HG03135 (cell line): ENCODE measurements around the gene RING1.
"Not testable (repeated sequence)": the region's sequence is repeated elsewhere in the genome, so short reads cannot be mapped to it uniquely, and the experiment has no call there.

ENCODE experiments used
- ATAC-seq: cut with Tn5 transposase; IDR thresholded peaks from one replicate; pipeline ENCODE4 v1.9.1; 2021; ENCODE audit warnings: mild to moderate bottlenecking, moderate library complexity; ENCODE audit not compliant: unreplicated experiment

RING1 gene

DNA sequence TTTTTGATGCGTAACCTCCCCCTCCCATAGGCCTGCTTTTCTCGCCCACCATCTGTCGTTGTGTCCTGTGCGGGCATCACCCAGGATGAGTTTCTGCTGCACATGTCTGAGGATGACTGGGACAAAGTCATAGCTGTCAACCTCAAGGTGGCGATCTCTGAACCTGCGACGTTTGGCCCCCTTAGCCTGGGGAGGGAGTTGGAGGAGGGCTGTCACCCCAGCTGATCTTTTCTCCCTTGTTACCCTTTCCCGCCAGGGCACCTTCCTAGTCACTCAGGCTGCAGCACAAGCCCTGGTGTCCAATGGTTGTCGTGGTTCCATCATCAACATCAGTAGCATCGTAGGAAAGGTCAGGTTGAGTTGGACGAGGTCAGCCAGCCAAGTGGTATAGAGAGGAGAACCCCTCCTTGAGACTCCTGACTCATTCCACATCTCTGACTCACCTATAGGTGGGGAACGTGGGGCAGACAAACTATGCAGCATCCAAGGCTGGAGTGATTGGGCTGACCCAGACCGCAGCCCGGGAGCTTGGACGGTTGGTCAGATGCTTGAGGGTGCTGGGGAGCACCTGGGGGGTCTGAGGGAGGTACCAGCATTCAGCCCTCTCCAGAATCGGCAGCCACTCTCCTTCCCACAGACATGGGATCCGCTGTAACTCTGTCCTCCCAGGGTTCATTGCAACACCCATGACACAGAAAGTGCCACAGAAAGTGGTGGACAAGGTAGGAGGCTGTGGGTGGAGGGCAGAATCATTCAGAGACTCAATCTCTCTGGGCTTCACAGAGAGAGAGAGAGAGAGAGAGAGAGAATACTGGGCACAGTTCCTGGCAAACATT, 2.9 kb upstream of the RING1 start:
- ATAC-seq, result no peak

DNA sequence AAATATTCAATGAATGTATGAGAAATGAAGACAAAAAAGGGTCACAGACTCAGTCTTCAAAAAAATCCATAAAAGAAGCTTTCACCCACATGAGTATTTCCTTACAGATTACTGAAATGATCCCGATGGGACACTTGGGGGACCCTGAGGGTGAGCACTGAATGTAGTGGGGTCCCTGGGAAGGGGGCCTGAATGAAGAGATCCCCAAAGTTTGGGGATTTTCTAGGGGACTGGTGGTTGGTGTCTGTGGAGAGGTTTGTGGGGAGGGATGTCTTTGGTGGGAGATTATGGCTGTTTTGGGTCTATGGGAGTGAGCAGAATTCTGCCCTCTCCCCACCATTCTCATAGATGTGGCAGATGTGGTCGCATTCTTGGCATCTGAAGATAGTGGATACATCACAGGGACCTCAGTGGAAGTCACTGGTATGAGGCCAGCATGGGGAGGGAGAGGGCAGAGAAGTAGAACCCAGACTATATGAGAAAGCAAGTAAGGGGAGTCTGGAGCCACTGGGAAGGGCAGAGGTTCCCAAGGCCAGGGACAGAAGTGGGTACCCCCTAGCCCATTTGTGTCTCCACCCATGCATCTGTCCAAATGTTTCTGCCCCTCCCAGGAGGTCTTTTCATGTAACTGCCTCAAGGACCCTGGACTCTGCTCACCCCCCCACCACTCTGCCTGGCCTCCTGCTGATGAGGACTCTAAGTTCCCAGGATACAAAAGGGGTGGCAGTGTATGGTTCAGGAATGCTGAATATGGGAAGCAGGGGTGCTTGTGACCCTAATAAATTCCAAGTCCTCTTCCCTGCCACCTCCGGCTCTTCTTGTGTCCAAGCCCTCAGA, 2.1 kb upstream of the RING1 start:
- no peak for ATAC-seq

DNA sequence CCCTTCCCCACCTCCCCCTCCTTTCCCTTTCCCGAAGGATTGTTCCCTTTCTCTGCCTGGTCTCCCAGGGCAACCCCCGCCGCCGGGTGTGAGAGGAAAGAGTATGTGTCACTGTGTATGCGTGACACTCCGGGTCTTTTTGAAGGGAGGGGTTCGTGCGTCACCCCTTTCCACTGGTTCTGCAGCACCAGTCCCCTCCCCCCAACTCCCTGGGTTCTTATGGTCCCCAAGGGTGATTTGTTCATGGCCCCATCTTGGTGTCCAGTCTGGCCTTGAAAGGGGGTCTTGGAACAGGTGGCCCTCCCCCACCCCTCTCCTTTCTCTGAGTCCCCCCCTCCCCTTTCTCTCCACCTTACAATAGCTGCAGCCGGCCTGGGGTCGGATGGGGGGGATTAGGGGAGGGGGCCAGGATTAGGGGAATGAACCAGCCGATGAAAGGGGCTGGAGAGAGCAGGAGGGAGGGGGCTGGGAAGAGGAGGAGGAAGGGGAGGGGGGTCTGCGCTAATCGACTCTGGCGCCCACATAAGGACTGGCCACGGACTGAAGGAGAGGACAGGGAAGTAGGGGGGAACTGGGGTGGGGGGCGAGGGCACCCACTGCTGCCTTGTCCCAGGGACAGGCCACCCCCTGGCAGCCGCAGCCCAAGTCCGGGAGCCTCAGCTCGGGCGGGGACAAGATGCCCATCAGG, 1.3 kb upstream of the RING1 start:
- no peak for ATAC-seq

DNA sequence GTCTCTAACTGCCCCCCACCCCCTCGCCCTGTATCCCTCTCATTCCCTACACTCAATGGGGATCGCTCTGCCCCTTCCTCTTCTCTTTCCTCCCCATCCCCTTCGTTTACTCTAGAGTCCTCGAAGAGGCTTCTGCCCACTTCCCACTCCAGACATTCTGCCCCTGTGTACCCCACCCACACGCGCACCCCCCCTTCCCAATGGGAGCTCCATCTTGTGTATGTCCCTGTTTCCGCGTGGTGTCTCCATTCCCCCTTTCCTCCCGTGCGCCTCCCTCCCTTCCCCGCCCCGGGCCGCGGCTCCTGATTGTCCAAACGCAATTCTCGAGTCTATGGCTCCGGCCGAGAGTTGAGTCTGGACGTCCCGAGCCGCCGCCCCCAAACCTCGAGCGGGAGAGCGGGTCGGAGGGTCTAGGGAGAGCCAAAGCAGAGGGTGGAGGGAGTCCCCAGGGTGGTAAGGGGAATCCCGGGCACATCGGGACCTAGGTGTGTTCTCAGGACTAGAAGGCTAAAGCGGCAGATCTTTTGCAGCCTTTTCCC, 679 bp upstream of the RING1 start:
- no peak for ATAC-seq

DNA sequence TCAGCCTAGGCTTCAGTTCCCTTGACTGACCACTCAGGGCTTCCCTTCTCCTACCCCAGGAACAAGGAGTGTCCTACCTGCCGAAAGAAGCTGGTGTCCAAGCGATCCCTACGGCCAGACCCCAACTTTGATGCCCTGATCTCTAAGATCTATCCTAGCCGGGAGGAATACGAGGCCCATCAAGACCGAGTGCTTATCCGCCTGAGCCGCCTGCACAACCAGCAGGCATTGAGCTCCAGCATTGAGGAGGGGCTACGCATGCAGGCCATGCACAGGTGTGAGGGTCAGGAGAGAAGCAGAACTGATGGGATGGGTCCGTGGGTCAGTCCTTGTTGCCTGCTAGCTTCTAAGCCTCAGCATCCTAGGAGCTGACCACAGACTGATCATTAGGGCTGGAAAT, 1.6 kb downstream of the RING1 start:
- no peak for ATAC-seq

DNA sequence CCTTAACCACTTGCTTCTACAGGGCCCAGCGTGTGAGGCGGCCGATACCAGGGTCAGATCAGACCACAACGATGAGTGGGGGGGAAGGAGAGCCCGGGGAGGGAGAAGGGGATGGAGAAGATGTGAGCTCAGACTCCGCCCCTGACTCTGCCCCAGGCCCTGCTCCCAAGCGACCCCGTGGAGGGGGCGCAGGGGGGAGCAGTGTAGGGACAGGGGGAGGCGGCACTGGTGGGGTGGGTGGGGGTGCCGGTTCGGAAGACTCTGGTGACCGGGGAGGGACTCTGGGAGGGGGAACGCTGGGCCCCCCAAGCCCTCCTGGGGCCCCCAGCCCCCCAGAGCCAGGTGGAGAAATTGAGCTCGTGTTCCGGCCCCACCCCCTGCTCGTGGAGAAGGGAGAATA, 2.8 kb downstream of the RING1 start:
- no peak for ATAC-seq

DNA sequence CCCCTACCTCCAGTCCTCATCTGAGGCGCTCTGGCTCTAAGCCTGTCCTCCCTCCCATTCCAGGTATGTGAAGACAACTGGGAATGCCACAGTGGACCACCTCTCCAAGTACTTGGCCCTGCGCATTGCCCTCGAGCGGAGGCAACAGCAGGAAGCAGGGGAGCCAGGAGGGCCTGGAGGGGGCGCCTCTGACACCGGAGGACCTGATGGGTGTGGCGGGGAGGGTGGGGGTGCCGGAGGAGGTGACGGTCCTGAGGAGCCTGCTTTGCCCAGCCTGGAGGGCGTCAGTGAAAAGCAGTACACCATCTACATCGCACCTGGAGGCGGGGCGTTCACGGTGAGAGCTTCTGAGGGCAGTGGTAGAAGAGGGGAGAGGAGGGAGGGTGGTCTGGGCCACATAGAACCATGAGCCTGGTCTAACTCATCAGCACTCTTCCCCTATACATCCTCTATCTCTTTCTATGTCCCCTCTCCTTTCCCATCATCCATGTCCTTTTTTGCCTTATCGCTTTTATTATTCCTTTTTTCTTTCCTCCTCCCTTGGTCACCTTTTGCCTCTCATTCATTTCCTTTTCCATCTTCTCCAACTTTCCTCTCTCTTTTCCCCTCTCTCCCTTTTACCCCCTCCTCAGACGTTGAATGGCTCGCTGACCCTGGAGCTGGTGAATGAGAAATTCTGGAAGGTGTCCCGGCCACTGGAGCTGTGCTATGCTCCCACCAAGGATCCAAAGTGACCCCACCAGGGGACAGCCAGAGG, 3.5 kb downstream of the RING1 start:
- no peak for ATAC-seq

DNA sequence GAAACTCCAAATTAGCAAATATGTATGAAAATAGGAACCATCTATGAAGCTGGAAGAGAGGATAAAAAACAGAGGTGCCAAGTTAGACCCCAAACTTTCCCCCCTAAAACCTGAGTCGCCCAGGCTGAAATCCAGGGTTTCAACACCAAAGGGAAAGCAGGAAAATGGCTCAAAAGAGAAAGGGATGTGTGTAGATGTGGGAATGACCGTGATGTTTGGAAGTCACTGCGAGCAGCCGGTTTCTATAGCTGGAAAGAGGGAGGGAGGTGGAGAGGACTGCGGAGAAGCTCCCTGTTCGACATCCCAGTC, 4.5 kb downstream of the RING1 start:
- ATAC-seq, result no peak

DNA sequence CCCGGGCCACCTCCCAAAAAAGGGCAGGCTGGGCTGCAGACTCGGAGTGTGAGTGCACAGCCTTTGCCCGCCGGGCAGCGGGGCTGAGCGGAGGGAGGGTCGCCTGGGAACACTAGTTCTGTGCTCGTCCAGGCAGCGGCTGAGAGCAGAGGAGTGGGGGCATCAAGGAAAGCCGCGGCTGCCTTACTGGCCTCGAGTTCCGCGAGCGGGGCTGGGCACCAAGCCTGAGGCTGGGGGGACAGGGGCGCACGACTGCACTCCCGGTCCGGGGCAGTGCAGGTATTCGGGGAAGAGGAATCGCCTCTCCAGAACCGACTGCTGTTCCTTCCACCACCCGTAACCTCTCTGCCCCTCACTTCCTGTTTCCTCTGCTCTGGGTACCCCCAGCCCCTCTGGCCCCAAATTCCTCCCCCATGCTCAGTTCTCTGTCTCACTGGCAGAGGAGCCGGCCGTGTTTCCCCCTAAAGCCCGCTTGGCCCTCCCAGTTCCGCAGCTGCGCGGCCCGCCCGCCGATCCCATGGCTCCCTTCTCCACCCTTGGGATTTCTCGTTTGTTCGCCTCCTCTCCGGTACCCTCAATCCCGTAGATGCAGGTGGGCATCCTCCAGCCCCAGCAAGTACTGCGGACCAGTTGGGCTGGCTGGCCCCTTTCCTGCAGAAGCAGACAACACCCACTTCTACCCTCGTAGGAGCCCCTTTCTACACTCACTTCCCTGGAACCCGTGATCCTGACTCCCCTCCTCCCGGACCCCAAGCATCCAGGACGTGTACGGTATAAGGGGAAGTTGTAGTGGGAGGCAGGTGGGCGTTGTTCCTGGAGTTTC, 5.1 kb downstream of the RING1 start:
- no peak for ATAC-seq

DNA sequence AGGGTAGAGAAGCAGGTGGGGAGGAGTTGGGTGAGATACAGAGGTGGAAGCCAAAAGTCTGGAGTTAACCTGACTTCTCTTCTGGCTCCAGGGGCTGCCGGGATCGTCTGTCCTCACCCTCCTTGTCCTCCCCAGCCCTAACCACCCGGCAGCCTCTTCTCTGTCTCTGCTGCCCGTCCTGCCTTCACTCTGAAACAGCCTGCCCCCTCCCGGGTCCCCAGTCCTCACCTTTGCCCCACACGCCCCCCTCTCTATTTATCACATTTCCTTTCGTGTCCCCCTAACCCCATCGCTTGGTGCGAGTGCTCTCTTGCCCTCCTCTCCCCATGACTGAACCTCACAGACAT, 5.7 kb downstream of the RING1 start:
- no peak for ATAC-seq

DNA sequence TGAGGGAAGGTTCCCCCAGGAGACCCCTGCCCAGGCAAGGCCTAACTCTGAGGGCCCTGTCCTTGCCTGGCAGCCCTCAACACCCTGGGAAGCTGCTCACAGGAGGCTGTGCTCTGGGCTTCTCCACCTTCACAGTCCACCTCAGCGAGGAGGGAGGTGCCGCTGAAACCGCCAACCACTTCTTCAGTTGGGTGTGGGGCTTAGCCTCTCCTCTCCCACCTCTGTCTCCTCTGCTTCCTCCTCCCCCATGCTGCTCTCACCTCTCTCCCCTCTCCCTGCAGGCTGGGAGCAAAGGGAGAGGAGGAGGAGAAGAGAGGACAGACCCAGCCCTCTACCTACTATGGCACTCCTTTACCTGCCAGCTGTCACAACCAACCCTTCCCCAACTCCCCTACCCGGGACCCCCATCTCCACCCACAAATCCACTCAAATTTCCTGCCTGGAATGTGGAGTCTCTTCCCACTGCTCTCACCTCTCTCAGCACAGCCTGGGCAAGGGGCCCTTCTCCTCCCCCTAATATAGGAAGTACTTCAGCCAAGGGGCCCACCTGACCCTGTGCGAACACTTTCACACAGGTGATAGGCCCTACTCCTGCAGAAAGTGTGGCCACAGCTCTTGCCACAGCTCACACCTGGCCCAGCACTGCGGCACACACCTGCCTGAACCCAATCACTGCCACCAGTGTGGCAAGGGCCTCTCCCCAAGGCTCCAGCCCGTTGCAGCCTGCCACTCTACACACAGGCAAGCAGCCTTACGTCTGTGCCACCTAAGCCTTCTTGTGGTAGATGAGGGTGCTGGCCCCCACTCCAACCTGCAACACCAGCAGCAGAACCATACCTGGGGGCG, 7.2 kb downstream of the RING1 start:
- ATAC-seq, result no peak

DNA sequence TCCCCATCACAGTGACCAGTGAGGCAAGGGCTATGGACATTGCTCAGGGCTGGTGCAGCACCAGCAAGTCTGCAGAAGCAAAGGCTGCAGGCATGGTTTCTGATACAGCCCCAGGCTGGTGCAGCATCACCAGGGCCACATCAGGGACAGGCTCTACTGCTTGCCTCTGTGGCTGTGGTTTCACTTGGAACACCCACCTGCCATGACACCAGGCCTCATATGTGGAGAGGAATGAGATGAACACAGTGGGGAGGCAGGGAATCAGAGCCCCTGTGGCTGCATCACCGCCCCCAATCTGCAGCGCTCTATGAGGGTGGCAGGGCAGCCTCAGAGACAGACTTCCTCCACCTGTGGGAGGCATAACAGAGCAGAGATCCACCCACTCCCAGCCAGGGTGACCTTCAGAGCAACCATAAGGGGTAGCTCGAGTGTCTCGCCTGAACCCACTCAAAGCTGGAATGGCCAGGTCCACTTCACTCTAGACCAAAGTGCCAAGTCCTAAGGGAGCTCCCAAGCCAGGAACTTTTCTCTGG, 7.9 kb downstream of the RING1 start:
- ATAC-seq, result no peak

DNA sequence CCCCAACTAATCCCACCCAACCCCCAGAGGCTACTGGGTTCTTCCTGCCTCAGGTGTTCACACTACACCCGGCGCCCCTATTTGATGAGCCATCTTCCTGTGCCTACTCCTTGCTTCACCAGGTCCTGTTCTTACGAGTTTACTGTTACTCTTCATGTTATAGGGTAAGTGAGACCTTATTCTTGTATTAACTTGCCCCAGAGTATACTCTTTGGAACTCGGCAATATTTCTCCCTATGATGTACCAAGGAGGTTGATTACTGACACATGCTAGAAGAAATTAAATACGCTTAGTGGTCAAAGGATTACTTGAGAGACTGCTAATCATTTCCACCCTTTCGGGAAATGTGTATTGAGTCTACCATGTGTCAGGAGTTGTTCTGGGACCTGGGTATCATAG, 8.9 kb downstream of the RING1 start:
- no peak for ATAC-seq

DNA sequence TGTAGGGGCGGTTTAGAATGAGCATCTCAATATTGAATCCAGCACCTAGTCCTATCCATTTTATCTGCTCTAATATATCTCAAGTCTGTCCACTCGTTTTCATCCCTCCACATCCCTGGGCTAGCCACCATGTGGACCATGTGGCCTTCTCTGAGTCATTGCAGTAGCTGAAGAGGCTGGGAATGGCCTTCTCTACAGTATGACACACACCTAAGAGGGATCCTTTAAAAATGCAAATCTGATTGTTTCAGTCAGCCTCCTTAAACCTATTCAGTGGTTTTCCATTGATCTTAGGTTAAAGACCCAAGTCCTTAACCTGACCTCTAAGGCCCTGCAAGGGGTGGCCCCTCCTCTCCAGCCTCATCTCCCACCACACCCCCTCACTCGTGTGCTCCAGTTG, 9.4 kb downstream of the RING1 start:
- no peak for ATAC-seq

DNA sequence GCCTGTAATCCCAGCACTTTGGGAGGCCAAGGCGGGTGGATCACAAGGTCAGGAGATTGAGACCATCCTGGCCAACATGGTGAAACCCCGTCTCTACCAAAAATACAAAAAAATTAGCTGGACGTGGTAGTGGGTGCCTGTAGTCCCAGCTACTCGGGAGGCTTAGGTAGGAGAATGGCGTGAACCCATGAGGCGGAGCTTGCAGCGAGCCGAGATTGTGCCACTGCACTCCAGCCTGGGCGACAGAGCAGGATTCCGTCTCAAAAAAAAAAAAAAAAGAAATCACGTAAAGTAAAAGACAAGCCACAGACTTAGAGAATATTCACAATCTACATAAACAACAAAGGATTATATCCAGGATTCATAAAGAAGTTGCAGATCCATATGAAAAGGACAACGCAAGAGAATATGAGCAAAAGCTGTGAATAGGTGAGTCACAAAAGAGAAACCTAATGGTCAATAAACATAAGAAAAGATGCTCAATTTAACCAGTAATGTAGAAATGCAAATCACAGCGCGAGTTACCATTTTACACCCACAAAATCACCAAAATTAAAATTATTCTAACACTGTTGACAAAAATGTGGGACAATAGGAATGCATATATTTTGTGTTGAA, 18.3 kb downstream of the RING1 start:
- not testable (repeated sequence) for ATAC-seq

DNA sequence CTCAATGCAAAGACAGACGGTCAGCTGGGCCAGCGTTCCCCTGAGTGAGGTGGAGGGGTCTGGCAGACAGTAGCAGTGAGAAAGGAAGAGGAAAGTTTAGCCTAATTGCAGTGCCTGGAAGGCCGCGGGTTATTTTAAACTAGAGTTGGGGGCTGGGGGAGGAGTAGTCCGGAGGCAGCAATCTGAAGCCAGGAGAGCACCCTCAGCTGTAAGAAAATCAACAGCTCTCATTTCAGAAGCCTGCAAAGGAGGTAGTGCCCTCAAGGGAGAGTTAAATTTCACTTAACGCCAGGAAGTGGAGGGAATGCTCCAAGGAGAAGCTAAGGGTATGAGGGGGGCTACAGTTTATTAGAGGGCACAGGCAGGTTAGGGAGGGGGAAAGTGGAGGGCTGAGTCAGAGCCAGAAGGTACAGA, 26.9 kb downstream of the RING1 start:
- no peak for ATAC-seq

DNA sequence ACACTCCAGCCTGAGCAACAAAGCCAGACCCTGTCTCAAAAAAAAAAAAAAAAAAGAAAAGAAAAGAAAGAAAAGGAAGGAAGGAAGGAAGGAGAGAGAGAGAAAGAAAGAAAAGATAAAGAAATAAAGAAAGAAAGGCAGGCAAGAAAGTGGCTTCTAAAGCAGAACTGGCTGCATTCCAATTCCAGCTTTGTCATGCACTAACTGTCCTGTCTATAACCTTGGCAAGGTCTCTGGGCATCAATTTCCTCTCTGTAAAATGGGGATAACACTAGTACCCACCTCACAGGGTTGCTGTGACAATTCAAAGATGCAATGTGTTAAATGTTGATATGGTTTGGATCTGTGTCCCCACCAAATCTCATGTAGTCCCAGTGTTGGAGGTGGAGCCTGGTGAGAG, 28.0 kb downstream of the RING1 start:
- ATAC-seq, result no peak

DNA sequence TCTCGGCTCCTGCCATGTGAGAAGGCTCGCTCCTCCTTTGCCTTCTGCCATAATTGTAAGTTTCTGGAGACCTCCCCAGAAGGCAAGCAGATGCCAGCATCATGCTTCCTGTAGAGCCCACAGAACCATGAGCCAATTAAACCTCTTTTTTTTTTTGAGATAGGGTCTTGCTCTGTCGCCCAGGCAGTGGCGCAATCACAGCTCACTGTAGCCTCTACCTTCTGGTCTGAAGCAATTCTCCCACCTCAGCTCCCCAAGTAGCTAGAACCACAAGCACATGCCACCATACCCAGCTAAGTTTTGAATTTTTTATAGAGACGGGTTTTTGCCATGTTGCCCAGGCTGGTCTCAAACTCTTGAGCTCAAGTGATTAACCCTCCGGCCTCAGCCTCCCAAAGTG, 28.6 kb downstream of the RING1 start:
- ATAC-seq, result no peak

DNA sequence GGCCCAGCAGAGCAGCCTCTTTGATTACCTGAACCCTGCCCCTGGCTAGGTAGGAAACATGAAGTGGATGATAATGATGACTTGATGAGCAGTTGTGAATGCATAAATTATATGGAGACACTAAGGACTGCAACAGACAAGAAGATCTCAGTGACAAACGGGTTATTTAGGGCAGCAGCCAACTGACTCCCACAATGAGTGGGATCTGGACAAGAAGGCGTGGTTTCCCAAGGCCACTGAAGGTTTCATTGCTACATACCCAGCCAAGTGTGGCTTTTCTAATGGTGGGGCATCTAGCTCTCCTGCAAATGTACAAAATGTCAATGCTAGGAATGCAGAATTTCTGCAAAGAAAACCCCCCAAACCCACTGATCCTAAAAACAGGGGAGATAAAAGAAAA, 29.4 kb downstream of the RING1 start:
- no peak for ATAC-seq
